ENCODE results near the gene TMOD2.

GRCh38 chr15:51721199-51721960 is 30.0 kb upstream of the TMOD2 start:
- TF ChIP-seq, protein P1, sequence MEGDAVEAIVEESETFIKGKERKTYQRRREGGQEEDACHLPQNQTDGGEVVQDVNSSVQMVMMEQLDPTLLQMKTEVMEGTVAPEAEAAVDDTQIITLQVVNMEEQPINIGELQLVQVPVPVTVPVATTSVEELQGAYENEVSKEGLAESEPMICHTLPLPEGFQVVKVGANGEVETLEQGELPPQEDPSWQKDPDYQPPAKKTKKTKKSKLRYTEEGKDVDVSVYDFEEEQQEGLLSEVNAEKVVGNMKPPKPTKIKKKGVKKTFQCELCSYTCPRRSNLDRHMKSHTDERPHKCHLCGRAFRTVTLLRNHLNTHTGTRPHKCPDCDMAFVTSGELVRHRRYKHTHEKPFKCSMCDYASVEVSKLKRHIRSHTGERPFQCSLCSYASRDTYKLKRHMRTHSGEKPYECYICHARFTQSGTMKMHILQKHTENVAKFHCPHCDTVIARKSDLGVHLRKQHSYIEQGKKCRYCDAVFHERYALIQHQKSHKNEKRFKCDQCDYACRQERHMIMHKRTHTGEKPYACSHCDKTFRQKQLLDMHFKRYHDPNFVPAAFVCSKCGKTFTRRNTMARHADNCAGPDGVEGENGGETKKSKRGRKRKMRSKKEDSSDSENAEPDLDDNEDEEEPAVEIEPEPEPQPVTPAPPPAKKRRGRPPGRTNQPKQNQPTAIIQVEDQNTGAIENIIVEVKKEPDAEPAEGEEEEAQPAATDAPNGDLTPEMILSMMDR (IDR thresholded peaks at IDR 0.05) = no peak
- no peak for TF ChIP-seq ZFX (IDR thresholded peaks at IDR 0.05; ENCODE audit: borderline replicate concordance)
